C1 segment of cervical spinal cord (tissue), 14 donors: ENCODE results near the gene TATDN3.
"Not testable (repeated sequence)": the region's sequence is repeated elsewhere in the genome, so short reads cannot be mapped to it uniquely, and the experiment has no call there.

ENCODE experiments used
- DNase-seq, 14 donors: peaks; one replicate each; lab custom pipeline; 2025; lab: John Stamatoyannopoulos, UW

The TATDN3 gene

GRCh38 chr1:212775241-212775640 lies 16.5 kb upstream of the TATDN3 start:
- no peak for DNase-seq

DNA sequence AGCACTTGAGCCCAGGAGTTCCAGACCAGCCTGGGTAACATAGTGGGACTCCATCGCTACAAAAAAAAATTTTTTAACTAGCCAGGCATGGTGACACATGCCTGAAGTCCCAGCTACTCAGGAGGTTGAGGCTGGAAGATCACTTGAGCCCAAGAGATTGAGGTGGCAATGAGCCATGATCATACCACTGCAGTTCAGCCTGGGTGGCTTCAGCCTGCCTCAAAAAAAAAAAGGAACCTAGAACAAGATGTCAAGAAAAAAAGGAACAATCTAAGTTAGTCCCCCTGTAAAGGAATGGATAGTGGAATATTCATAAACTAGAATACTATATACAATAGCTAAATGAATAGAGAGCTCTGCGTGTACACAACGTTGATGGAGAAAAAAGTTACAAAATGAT lies 14.5 kb upstream of the TATDN3 start:
- no peak for DNase-seq

DNA sequence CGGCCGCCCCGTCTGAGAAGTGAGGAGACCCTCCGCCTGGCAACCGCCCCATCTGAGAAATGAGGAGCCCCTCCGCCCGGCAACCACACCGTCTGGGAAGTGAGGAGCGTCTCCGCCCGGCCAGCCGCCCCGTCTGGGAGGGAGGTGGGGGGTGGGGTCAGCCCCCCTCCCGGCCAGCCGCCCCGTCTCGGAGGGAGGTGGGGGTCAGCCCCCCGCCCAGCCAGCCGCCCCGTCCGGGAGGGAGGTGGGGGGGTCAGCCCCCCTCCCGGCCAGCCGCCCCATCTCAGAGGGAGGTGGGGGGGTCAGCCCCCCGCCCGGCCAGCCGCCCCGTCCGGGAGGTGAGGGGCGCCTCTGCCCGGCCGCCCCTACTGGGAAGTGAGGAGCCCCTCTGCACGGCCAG lies 12.6 kb upstream of the TATDN3 start:
- not testable (repeated sequence) for DNase-seq

DNA sequence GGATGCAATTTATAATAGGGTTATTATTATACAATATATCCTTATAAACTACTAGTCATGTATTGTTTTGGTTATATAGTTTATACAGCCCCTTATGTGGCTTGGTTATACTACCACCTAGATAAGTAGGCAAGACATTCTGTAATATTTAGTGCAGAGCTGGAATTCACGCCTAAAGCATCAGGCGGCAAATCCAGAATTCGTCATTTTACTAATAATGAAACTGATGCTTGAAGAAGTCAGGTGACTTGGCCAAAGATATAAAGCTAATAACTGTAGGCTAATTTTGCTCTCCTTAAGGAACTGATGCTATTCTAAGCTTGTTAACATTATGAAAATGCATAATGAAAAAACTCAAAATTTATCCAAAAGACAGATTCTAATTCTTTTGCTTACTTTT lies 10.9 kb upstream of the TATDN3 start:
- no peak for DNase-seq

DNA sequence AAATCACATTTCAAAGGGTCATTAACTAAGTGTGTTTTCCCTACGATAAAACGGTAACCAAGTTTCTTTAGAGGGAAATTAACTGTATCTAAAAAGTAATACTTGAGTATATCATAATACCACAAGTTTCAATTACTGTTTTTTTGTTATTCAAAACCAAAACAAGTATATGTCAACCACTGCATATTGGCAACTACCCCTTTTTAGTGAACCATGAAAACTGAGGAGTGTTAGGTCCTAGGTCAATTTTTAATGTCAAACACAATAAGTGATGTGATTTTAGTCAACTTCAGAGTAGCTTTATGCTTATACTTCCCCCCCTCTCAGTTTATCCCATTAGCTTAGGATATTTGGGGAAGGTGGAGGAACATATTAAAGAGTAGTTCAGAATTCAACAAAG lies 10.5 kb upstream of the TATDN3 start:
- DNase-seq = no peak

GRCh38 chr1:212782422-212783154 lies 9.1 kb upstream of the TATDN3 start:
- no peak for DNase-seq

- DNase-seq = no peak
Observed at GRCh38 chr1:212783976-212784375, 7.7 kb upstream of the TATDN3 start.

GRCh38 chr1:212785871-212786270 lies 5.8 kb upstream of the TATDN3 start:
- no peak for DNase-seq

DNA sequence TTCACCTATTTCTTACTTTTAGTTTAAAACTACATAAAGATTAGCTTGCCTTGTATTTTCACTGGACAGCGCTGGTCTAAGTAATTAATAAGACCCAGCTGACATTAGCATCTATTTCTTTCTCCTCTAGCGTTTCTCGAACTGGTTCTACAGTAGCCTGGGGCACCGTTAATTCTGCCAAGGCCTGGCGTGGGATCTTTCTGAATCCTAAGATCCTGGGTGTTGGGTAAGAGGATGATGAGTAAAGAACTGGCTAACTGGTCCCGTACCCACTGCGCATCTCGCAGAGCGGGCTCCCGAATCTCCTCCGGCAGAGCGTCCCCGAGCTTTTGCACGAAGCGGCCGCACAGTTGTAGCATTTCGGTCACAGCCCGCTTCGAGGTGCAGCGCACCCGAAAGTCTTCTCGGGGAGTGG lies 426 bp upstream of the TATDN3 start:
- peak in 1 of 14 donors; percentile 78 for DNase-seq

DNA sequence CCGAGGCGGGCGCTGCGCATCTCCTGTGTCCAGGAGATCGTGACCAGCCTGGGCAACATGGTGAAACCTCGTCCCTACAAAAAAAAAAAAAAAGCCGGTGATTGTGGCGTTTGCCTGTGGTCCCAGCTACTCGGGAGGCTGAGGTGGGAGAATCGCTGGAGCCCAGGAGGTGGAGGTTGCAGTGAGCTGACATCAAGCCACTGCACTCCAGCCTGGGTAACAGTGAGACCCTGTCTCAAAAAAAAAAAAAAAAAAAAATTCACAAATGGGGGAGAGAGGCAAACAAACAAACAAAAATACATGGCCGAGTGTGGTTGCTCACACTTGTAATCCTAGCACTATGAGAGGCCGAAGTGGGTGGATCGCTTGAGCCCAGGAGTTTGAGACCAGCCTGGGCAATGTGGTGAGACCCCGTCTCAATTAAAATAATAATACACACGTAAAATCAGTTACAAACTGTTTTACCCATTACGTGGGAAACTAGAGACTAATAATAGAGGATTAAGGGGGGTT lies 758 bp downstream of the TATDN3 start:
- no peak for DNase-seq

GRCh38 chr1:212794561-212795014 lies 2.9 kb downstream of the TATDN3 start:
- DNase-seq = peak in 8 of 14 donors; percentile 2 to 31 (median 8)

DNA sequence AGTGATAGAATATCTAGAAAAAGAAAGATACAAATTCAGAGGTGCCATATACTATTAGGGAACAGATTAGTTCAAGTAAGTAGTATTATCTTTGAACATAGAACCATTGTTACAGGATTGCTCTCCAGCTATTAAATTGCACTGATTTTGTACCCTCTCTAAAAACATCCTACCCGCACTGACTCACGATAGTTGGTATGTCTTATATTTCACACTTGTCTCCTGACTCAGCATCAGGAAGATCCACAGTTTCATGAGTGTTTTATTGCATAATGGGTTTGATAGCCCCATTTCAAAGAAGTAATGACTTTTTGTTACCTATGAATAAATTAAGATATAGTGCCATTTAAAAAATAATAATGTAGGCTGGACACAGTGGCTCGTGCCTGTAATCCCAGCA lies 6.0 kb downstream of the TATDN3 start:
- no peak for DNase-seq

DNA sequence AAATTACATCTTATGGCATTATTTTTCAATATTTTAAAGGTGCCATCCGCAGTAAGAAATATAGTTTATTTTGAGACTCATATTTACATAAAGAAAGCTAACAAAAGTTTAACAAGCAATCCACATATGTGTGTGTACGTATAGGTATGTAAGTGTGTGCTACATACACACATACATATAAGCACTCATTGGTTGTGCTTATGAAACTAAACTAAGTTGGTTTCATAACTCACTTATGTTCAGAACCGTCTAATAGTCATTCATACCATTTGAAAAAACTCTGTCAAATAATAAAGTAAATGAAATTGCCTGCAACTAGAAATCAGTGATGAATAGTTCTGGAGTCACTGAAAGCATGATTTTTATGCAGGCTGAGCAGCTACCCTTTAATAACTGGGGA lies 14.1 kb downstream of the TATDN3 start:
- DNase-seq = no peak

- peak in 1 of 14 donors; percentile 5 for DNase-seq
Observed at GRCh38 chr1:212814537-212815334, 23.0 kb downstream of the TATDN3 start.

GRCh38 chr1:212816567-212817278 lies 25.0 kb downstream of the TATDN3 start:
- no peak for DNase-seq

GRCh38 chr1:212819726-212820125 lies 28.0 kb downstream of the TATDN3 start:
- DNase-seq = no peak

GRCh38 chr1:212820969-212821368 lies 29.3 kb downstream of the TATDN3 start:
- no peak for DNase-seq

- DNase-seq = no peak
Observed at GRCh38 chr1:212822956-212823355, 31.3 kb downstream of the TATDN3 start.

DNA sequence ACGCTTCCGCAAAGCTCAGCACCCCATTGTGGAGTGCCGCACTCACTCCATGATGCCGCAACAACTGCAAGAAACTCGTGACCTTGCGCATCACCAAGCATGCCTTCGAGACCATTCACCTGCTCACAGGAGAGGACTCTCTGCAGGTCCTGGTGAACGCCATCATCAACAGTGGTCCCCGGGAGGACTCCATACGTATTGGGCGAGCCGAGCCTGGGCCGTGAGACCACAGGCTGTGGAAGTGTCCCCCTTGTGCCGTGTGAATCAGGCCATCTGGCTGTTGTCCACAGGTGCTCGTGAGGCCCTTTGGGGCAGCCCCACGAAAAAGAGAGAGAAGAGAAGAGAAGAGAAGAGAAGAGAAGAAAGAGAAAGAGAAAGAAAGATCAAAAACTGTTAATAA lies 32.5 kb downstream of the TATDN3 start:
- no peak for DNase-seq

GRCh38 chr1:212825798-212826452 lies 34.2 kb downstream of the TATDN3 start:
- DNase-seq = no peak

GRCh38 chr1:212827171-212827776 lies 35.6 kb downstream of the TATDN3 start:
- no peak for DNase-seq
